Endothelial cell of umbilical vein (primary cell): ENCODE data around the gene ATG10. TPM values are rescaled to one million over a fixed set of nuclear protein-coding genes. Genes with fewer than 3 reads are reported as not detected.

Experiments
- BruUV-seq: library from RNA; stranded (reverse); fragments of 400-500 nt; replicated peaks from 2 replicates; lab custom pipeline; 2021; lab: Mats Ljungman, UMichigan
- CTCF ChIA-PET: fragments of 300-600, 350-600 bp; sonication (Branson Sonifier 250); formaldehyde crosslinking; loops from one replicate; lab custom pipeline; 2021; ENCODE audit warnings: antibody characterized with exemption, inconsistent platforms; lab: Charles Lee
- POLR2A ChIA-PET: fragments of 300-600, 350-600 bp; sonication (Branson Sonifier 250); formaldehyde crosslinking; loops from one replicate; lab custom pipeline; 2021; ENCODE audit warnings: antibody characterized with exemption, inconsistent platforms; lab: Charles Lee
- DNase-seq: peaks from one replicate; pipeline ENCODE4 v3.0.0-alpha.2; 2011; ENCODE audit warnings: low read depth, low spot score
- FAIRE-seq: peaks from 2 replicates; lab custom pipeline; 2011; peaks lifted over from hg19 to GRCh38; lab: Jason Lieb, UNC
- H2AFZ ChIP-seq: 2 replicates; pipeline ENCODE4 v1.6.0; 2012; ENCODE audit warnings: low read depth, low read length, control low read depth, inconsistent platforms
- H3K27ac ChIP-seq: 2 replicates; pipeline ENCODE4 v1.5.1; 2011; ENCODE audit warnings: low read depth, mild to moderate bottlenecking, control low read depth, low read length, moderate library complexity; ENCODE audit not compliant: insufficient read depth
- H3K27me3 ChIP-seq, 2 experiments: 2 replicates each; pipeline versions ENCODE4 v1.6.0 to v1.6.1; 2011; ENCODE audit warnings: low read length in 2 of 2, mixed read lengths in 1 of 2; ENCODE audit not compliant: control insufficient read depth in 2 of 2, insufficient read depth in 2 of 2
- H3K36me3 ChIP-seq, 2 experiments: 2 replicates in 1 of 2; 3 replicates in 1 of 2; pipeline ENCODE4 v1.5.1; 2011; ENCODE audit warnings: low read length in 2 of 2, mild to moderate bottlenecking in 1 of 2, moderate library complexity in 1 of 2; ENCODE audit not compliant: control insufficient read depth in 2 of 2, insufficient read depth in 2 of 2; ENCODE audit errors: extremely low read depth in 1 of 2
- H3K4me1 ChIP-seq: 3 replicates; pipeline ENCODE4 v1.5.1; 2011; ENCODE audit warnings: mild to moderate bottlenecking, low read length; ENCODE audit not compliant: control insufficient read depth, insufficient read depth; ENCODE audit errors: extremely low read depth
- H3K4me2 ChIP-seq: 2 replicates; pipeline ENCODE4 v1.6.1; 2011; ENCODE audit warnings: low read length, control low read depth, mixed read lengths; ENCODE audit not compliant: insufficient read depth
- H3K4me3 ChIP-seq, 3 experiments: fragments of 200-600 bp in 1 of 3; sonication (generic), shearing (Covaris generic) in 1 of 3; replicated peaks in 1 of 3; 2 replicates each; pipeline ENCODE4 v1.5.1; 2011 to 2016; ENCODE audit warnings: control low read depth in 3 of 3, low read length in 3 of 3, mild to moderate bottlenecking in 2 of 3, inconsistent platforms in 1 of 3, low read depth in 1 of 3, moderate library complexity in 1 of 3; ENCODE audit not compliant: insufficient read depth in 1 of 3
- H3K79me2 ChIP-seq: 2 replicates; pipeline ENCODE4 v1.6.0; 2012; ENCODE audit warnings: low read length, inconsistent platforms; ENCODE audit not compliant: control insufficient read depth, insufficient read depth
- H3K9ac ChIP-seq: replicated peaks from 2 replicates; pipeline ENCODE3; 2011; ENCODE audit warnings: low read length, control low read depth; ENCODE audit not compliant: insufficient read depth; ENCODE audit errors: extremely low read depth
- H3K9me1 ChIP-seq: replicated peaks from 3 replicates; pipeline ENCODE4 v1.6.0; 2011; ENCODE audit warnings: mild to moderate bottlenecking, low read length; ENCODE audit not compliant: control insufficient read depth, insufficient read depth; ENCODE audit errors: extremely low read depth
- H3K9me3 ChIP-seq: replicated peaks from 2 replicates; pipeline ENCODE4 v1.5.1; 2012; ENCODE audit warnings: low read length, inconsistent platforms; ENCODE audit not compliant: control insufficient read depth, insufficient read depth
- H4K20me1 ChIP-seq: replicated peaks from 2 replicates; pipeline ENCODE3; 2011; ENCODE audit warnings: mild to moderate bottlenecking, low read length; ENCODE audit not compliant: control insufficient read depth, insufficient read depth; ENCODE audit errors: extremely low read depth
- CTCF ChIP-seq, 2 donors: IDR thresholded peaks; 1 replicate in 1 of 2; 2 replicates in 1 of 2; pipeline ENCODE4 v1.5.1; 2011; ENCODE audit warnings: low read length in 2 of 2, mild to moderate bottlenecking in 2 of 2, moderate library complexity in 2 of 2, control low read depth in 1 of 2, inconsistent platforms in 1 of 2, low read depth in 1 of 2; ENCODE audit not compliant: insufficient read depth in 1 of 2; ENCODE audit errors: extremely low read depth in 1 of 2
- EZH2 ChIP-seq: IDR thresholded peaks from 2 replicates; pipeline ENCODE4 v1.6.1; 2012; ENCODE audit warnings: borderline replicate concordance, low read depth, mild to moderate bottlenecking, moderate library complexity, low read length, inconsistent platforms; ENCODE audit not compliant: severe bottlenecking
- FOS ChIP-seq: IDR thresholded peaks from 2 replicates; pipeline ENCODE4 v1.6.1; 2011; ENCODE audit warnings: mild to moderate bottlenecking, low read length, moderate library complexity, borderline replicate concordance; ENCODE audit not compliant: insufficient read depth
- GATA2 ChIP-seq: IDR thresholded peaks from 2 replicates; pipeline ENCODE4 v1.7.0; 2011; ENCODE audit warnings: low read depth, mild to moderate bottlenecking, moderate library complexity, mixed read lengths, low read length; ENCODE audit not compliant: insufficient read length, insufficient read depth
- JUN ChIP-seq: IDR thresholded peaks from 2 replicates; pipeline ENCODE4 v1.6.1; 2011; ENCODE audit warnings: borderline replicate concordance, low read depth; ENCODE audit not compliant: insufficient read length, insufficient read depth
- MAX ChIP-seq: IDR thresholded peaks from 2 replicates; pipeline ENCODE4 v1.6.1; 2011; ENCODE audit not compliant: insufficient read depth, insufficient read length
- MYC ChIP-seq: IDR thresholded peaks from one replicate; pipeline ENCODE4 v1.6.1; 2011; ENCODE audit warnings: mild to moderate bottlenecking, low read depth, low read length
- POLR2A ChIP-seq: IDR thresholded peaks from 2 replicates; pipeline ENCODE4 v1.6.1; 2012; ENCODE audit warnings: low read depth, mild to moderate bottlenecking, control low read depth, low read length
- POLR2AphosphoS5 ChIP-seq: IDR thresholded peaks from 2 replicates; pipeline ENCODE4 v1.6.1; 2012; ENCODE audit warnings: low read depth, mild to moderate bottlenecking, control low read depth, low read length, moderate library complexity; ENCODE audit not compliant: insufficient read depth
- dilution Hi-C: fragments of 300-500 bp; cut with MboI; formaldehyde crosslinking; loops from one replicate; pipeline ENCODE4 v1.15.0; 2019; ENCODE audit warnings: low sequenced_read_pairs; ENCODE audit not compliant: extremely low pct_ligation_motif_present
- intact Hi-C: fragments of 100-400 bp; cut with micrococcal nuclease; formaldehyde crosslinking; loops from one replicate; pipeline ENCODE4 v1.10.0; 2022
- polyA plus RNA-seq, 4 experiments: library from polyadenylated mRNA; depleted of rRNA in 3 of 4; stranded (reverse) in 3 of 4; unstranded in 1 of 4; fragments of >200 nt; gene quantifications; 2 replicates each; pipeline versions ENCODE4 v1.2.1 to v1.2.3, GENCODE V29; 2011 to 2012; ENCODE audit warnings: missing spikeins in 1 of 4
- total RNA-seq: library from RNA; stranded (reverse); gene quantifications from 2 replicates; pipeline ENCODE4 v1.2.3, GENCODE V29; 2021

Gene ATG10
- total and polyA plus RNA-seq, 2 donors (not counting 3 experiments of a cell fraction or from before 2014, with no cell fraction given), result 1.6 to 3.9 TPM

- H3K27ac ChIP-seq, result peak overlapping the region; percentile 69
- H3K9me1 ChIP-seq, result no peaks in the 10 kb centered on the region
- H2AFZ ChIP-seq, result peak overlapping the region; percentile 91
- dilution Hi-C loops, result no loop called here
- intact Hi-C loops, result loop anchor here (1.0 to 2.0 kb wide), 3 partner anchors 420 to 672 kb away; partner anchors contain the start of gene ZCCHC9
- no peaks in the 10 kb centered on the region for H3K9me3 ChIP-seq
- no peaks in the 10 kb centered on the region for H4K20me1 ChIP-seq
- H3K4me2 ChIP-seq, result peak overlapping the region; percentile 99
- H3K9ac ChIP-seq, result peak overlapping the region; percentile 94
- no peaks in the 10 kb centered on the region for H3K36me3 ChIP-seq
- peak overlapping the region; percentile 64 to 89 (median 71) for H3K4me3 ChIP-seq
- CTCF ChIA-PET, result no interaction called here
- no peaks in the 10 kb centered on the region for H3K27me3 ChIP-seq
- FAIRE-seq, result no peak
- POLR2A ChIA-PET, result no interaction called here
- no peak for DNase-seq
- TSS peak; percentile 67 for BruUV-seq
- TF ChIP-seq MAX (no peak), GATA2 (no peak), CTCF (IDR thresholded peaks at IDR 0.05; ENCODE audit: extremely low read depth in 1 of 2, insufficient read depth in 1 of 2, low read depth in 1 of 2, low read length in 2 of 2) (no peak), FOS (no peak), POLR2AphosphoS5 (no peak), EZH2 (no peak), MYC (no peak), POLR2A (no peak), JUN (no peak)
- H3K4me1 ChIP-seq, result no peaks in the 10 kb centered on the region
- no peaks in the 10 kb centered on the region for H3K79me2 ChIP-seq
Measured at GRCh38 chr5:81972492-81972783, 615 bp downstream of the ATG10 start.
